NB4 (cell line): ENCODE data around the gene ZAP70.

Experiments
- CTCF ChIP-seq: IDR thresholded peaks from one replicate; pipeline ENCODE4 v1.5.1; 2012; ENCODE audit warnings: low read depth, low read length
- MAX ChIP-seq: IDR thresholded peaks from 2 replicates; pipeline ENCODE4 v1.6.1; 2011; ENCODE audit warnings: low read depth, low read length
- MYC ChIP-seq: IDR thresholded peaks from 2 replicates; pipeline ENCODE4 v1.6.1; 2011; ENCODE audit warnings: low read depth, low read length
- POLR2A ChIP-seq: IDR thresholded peaks from 2 replicates; pipeline ENCODE4 v1.6.1; 2011; ENCODE audit warnings: mild to moderate bottlenecking; ENCODE audit not compliant: insufficient read length; ENCODE audit errors: extremely low read depth

GRCh38 chr2:97671526-97671925 lies 41.9 kb upstream of the ZAP70 start:
- TF ChIP-seq CTCF (no peak), POLR2A (no peak), MAX (no peak), MYC (no peak)
